GM15510 (cell line): ENCODE results near the gene ZNF438.

Source experiments
- POLR2A ChIP-seq: IDR thresholded peaks from 3 replicates; pipeline ENCODE4 v1.6.1; 2011; ENCODE audit warnings: borderline replicate concordance; ENCODE audit not compliant: insufficient read length; ENCODE audit errors: extremely low read depth

Gene ZNF438

DNA sequence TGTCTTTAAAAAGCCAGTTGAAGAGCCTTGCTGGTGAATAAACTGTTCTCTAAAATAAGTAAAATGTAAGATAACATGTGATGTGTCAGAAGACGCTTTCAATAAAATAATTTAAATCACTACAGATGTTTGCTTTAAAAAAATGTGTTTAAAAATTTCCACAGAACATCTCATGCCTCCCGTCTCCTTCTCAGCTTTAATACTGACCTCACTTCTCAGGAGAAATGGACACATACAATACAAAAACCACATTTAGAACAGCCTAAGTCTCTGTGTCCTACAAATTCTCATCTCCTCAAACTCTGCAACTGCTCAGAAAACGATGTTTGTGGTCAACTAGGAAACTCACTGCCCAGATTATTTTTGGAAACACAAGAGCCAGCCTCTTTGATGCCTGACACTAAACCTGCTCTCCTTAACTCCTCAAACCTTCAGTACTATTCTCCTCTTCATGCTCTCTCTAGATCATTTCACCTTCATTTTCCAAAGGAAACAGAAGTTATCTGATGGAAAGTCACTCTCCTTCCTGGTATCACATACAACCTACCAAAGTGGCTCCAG is 120.3 kb downstream of the ZNF438 start:
- TF ChIP-seq POLR2A, result no peak

DNA sequence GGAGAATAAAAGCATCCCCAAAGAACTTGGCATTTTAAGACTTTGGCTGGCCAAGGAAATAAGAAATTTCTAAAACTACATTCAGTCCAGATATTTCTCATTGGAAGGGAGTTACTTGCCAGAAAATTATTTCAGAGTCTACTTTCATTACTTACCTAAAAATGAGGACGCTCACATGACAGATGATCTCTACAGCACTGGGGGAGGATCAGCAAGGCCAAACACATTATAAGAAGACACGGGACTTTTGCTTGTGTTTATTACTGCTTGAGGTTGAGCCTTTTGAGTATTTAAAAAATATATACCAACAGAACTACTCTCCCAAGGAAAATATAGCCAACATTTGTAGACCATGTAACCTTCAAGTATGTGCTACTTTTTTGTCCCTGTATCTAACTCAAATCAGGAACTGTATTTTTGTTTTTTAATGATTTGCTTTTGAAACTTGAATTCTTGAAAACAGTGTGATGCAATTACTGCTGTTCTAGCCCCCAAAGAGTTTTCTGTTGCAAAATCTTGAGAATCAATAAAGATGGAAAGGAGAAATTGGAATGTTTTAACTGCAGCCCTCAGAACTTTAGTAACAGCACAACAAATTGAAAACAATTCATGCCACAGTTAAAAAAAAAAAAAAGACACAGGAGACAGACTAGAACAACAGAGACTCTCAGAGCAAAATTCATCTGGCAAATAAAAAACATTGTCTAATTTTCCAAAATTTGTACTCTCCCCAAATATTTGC is 128.1 kb downstream of the ZNF438 start:
- no peak for TF ChIP-seq POLR2A

DNA sequence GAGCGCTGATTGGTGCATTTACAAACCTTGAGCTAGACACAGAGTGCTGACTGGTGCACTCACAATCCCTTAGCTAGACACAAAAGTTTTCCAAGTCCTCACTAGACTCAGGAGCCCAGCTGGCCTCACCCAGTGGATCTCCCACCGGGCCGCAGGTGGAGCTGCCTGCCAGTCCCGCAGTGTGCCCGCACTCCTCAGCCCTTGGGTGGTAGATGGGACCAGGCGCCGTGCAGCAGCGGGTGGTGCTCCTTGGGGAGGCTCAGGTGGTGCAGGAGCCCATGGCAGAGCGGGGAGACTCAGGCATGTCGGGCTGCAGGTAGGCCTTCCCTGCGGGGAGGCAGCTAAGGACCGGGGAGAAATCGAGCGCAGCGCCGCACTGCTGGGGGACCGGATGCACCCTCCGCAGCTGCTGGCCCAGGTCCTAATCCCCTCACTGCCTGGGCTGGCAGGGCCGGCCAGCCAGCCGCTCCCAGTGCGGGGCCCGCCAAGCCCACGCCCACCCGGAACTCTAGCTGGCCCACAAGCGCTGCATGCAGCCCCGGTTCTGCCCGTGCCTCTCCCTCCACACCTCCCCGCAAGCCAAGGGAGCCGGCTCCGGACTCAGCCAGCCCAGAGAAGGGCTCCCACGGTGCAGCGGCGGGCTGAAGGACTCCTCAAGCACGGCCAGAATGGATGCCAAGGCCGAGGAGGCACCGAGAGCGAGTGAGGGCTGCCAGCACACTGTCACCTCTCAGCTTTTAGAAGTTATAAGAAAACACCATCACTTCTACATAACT is 128.9 kb downstream of the ZNF438 start:
- TF ChIP-seq POLR2A, result no peak

DNA sequence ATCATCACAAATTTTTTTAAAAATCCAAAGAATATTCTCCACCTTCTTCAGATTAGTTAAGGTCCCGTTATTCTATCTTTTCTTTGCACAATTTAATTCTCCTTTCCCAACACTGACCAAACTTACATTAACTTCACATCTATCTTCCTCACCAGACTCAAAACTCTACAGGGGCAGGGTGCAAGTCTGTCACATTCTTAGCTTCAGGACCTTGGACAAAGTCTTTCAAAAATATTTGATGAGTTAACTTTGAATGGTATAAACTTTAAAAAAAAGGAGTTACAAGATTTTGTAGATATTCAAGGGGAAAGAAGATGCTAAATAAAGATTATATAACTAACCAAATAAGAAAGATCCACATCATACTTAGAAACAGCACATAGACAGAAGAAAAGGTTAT is 132.7 kb downstream of the ZNF438 start:
- no peak for TF ChIP-seq POLR2A

DNA sequence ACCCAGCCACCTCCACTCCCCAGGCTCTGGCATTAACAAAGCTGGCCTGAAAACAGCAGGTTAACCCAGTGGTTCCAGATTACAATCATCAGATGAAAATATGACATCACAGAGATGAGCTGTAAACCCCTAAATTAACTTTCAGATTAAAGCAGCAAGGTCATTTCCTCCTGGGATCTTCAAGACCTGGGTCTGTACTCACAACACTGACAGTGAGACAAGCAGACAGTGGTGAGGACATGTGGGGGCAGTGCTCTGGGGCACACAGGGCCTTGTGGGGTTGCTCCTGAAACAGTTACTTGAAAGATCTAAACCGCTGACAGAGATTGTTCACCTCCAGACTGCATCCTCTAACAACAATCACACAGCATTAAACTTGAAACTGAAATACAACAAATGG is 134.1 kb downstream of the ZNF438 start:
- TF ChIP-seq POLR2A, result no peak

DNA sequence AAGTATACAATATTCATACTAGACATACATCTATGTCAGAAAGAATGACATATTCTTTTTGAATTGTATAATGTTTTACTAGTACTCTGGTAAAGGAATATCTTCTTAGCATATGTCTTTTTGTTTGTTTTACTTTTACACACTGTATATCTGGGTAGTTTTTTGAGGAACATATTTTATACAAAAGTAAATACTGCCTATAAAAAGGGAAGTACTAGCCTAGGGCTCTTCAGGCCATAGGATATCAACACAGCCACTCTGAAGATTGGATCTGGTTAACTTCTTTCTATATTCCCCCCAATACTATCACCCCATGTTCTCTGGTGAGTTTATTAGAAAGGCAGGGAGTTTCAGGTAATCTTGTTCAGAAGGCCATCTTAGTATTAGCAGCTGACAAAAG is 134.6 kb downstream of the ZNF438 start:
- no peak for TF ChIP-seq POLR2A

DNA sequence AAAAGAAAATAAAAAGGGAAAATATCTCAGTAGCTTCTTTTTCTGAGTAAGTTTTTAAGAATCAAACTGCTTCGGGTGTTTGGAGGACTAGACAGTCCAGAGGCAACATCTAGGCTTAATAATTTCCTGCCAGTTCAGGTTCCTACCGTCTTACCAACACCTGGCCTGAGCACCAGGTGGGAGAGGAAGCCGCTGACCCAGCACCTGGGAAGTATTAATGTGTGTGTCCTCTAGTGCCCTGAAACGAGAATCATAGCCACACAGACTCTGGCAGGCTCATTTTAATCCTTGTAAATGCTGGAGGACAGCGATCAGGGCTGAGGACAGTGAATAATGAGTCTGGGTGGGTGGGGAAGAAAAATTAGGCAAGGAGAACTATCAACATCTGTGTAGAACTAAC is 137.4 kb downstream of the ZNF438 start:
- no peak for TF ChIP-seq POLR2A

DNA sequence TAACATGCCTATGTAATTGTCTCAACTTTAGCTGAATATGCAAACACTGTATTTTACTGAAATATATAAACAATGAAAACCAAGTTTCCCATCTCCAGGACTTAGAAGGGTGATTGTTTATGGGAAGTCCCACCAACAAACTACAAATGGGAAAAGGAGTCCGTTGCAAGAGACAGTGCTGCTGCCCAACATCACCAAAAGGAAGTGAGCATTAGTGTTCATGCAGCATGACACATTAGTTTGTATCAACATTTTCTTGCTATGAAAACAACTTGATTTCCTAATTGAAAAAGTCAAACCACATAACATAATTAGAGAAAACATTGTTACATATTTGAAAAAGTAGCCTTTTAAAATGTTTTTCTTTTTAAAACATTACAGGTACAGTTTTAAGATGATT is 138.5 kb downstream of the ZNF438 start:
- TF ChIP-seq POLR2A, result no peak

DNA sequence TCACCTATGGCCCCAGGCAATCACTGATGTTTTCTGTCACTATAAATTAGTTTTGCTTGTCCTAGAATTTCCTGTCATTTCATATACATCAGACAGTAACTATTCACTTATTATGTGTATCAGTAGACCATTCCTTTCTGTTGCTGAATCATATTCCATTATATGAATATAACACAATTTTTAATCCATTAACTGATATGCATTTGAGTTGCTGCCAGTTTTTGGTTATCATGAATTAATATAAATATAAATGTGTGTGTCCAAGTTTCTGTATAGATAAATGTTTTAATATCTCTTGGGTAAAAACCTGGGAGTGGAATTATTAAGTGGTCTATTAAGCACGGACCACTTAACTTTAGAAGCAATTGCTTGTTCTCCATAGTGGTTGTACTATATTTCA is 143.8 kb downstream of the ZNF438 start:
- no peak for TF ChIP-seq POLR2A

DNA sequence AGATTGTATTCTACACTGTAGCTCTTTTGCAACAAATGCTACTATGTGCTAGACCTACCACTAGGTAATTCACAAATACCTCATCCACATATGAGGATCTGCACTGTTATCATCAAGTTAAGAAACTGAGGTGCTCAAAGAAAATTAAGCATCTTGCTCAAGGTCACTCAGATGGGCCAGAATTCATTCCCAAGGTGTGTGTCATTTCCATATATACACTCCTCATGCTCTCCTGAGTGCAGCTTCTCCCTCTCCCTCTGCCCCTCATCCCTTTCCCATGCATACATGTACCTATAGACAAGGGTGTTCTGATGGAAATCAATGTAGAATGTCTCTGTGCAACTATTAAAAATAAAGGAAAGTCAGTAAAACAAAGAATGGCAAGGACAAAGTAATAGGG is 146.2 kb downstream of the ZNF438 start:
- no peak for TF ChIP-seq POLR2A

DNA sequence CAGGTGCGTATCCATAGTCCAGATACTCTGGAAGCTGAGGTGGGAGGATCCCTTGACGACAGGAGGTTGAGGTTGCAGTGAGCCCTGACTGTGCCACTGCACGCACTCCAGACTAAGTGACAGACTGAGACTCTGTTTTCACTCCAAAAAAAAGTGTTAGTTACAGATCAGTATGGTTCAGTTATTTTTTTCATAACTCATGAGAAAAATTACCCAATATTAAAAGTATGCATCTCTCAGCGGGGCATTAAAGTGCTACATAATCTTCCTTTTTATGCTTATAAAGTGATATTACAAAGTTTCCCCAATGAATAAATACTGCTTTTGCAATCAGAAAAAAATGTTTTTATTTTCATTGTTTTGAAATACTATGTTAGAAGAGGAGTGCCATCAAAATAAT is 147.9 kb downstream of the ZNF438 start:
- no peak for TF ChIP-seq POLR2A

DNA sequence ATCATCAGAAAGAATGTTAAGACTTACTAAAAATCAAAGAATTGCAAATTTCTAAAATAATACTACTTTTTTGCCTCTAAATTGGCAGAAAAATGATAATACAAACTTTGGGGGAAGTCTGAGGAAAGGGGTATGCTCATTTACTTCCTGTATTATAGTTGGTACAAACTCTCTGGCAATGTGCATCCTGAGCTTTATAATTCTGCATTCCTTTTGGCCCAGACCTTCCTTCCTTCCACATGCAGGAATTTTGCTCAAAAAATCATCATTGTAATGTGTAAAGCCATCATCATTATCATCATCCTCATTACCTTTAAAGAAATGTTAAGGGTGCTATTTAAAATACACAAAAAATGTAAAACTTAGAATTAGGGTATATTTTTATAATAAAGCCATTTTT is 148.5 kb downstream of the ZNF438 start:
- TF ChIP-seq POLR2A, result no peak

DNA sequence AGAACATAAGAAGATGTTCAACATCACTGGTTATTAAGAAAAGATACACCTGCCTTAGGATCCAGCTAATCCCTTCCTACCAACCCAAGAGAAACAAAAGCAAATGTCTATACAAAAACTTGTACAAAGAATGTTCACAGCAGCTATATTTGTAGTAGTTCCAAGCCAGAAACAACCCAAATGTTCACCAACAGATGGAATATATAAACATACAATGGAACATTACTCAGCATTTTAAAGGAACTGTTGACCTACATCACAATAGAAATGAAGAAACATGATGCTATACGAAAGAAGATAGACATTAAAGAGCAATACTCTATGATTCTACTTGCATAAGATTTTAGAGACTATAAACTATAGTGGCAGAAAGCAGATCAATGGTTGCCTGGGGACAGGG is 149.4 kb downstream of the ZNF438 start:
- TF ChIP-seq POLR2A, result no peak

DNA sequence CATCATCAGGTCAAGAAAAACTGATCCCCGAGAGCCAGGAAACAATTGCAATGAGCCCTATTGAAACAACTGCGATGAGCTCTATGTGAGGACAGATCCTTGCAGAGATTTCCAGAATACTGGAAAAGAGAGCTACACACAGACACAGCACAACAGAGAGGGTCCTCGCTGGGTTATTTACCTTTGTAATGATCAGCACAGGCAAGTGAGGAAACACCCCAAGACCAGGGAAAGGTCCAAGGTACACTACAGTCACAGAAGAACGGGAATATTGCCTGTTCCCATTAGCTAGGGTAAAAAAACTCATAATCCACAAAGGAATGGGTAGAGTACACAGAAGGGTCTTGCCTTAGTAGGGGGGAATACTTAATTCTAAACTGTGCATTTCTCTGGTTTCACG is 152.7 kb downstream of the ZNF438 start:
- no peak for TF ChIP-seq POLR2A

DNA sequence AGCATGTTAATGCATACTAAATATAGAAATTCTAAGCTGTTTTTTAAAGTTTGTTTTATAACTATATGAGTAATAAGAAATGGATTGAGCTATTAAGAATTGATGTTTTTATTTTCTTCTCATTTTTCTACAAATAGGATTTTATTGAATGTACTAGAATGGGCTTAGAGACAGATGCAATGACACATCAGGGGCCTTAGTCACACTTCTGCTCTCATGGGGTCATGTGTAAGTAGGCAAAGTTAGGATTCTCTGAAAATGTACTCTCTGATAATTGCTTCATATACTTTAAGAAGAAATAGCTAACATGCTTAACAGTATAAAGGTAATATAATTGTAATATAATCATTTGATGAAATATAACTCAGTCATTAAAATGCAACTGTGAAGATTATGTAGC is 154.6 kb downstream of the ZNF438 start:
- no peak for TF ChIP-seq POLR2A

DNA sequence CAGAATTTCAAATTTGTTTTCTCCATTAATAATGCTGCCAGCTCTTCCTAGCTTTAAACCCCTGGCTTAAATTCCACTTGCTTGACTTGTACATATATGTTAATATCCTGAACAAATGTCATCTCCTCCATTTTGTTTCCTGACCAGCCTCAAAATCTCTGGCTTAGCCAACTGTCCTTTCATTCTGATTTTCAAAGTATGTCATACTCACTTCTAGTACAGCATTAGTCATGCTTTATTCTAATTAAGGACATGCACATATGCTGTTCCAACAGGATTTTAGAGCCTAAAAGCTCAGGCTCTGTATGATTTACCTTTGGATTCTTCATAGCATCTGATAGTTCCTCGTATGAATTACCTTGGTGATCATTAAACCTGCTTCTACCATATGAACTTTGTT is 158.3 kb downstream of the ZNF438 start:
- TF ChIP-seq POLR2A, result no peak
